HG03565 (cell line): Measurements from ENCODE around the gene ZWILCH.
"Not testable (repeated sequence)": the region's sequence is repeated elsewhere in the genome, so short reads cannot be mapped to it uniquely, and the experiment has no call there.

Experiments used
- ATAC-seq: cut with Tn5 transposase; IDR thresholded peaks from one replicate; pipeline ENCODE4 v1.9.1; 2021; ENCODE audit warnings: mild to moderate bottlenecking, moderate library complexity; ENCODE audit not compliant: unreplicated experiment

Gene ZWILCH

DNA sequence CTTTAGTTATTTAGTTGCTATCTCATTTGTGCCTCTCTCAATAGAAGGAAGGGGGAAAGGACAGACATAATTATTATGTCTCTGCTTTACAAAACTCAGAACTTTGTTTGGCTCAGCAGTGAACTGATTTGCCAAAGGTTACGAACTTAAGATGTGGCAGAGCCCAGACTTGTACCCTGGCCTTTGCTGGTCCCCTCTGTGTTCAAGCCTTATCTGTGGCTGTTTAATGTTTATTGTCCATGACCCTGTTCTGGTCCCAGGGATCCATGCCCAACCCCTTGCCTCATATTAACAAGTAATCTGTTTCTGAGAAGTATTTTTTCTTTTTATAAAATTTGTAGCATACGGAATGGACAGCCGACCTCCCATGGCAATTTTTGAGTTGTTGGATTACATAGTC is 18.2 kb upstream of the ZWILCH start:
- ATAC-seq = no peak

DNA sequence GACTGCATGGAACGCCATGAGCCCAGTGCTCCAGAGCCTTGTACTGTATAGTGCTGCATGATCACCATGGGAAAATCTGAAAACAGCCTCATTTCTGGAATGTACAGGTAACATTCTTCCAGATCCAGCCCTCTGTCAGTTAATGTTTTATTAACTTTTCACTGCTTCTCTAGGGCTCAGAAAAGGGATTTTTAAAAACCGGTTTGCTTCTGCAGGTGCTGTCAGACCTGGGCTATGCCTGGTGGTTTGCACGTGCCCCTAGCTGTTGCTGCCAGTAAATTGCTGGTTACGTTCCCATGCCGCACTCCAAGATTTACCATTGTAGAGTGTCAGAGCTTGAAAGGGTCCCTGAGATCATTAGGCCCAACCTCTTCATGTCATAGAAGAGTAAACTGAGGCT is 16.6 kb upstream of the ZWILCH start:
- ATAC-seq = no peak

DNA sequence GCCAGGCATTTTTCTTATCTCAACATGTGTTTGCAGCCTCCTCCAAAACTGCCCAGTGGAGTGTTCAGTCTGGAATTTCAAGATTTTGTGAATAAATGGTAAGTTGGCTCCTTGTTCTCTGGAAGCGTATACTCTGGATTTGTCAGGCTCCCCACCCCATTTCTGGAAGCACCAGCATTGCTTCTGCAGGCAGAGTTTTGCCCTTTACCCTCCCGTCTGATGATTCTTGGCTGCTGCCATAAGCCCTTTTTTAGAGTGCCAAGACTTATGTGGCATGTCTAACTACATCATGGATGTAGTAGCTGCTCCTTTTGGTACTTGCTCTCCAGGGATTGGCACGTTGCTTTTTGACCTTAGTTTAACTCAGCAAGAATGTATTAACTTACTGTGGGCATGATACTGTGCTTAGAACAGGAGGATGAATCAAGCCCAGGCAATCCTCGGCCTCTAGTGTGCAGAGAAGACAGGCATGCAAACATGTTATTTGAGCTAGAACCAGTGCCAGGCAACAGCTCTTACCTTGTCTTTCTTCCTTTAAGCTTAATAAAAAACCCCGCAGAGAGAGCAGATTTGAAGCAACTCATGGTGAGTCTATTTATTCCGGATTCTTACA is 15.8 kb upstream of the ZWILCH start:
- ATAC-seq = no peak

DNA sequence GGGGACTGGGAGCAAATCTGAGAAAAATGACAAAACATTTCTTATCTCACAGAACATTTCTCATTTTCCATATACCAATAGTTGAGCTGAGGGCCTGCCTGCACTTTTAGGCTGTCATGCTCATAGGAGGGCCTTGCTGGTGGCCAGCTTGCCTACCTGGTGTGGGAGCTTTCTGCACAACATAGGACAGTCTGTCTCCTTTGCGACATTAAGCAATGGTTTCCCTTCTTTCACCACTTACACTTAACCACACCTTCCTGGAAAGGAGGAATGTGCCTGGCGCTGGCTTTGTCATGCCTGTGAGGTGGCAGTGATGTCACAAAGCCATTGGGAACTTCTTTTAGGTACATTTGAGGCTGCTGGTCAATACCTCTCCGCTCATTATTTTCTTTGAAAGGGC is 13.3 kb upstream of the ZWILCH start:
- no peak for ATAC-seq

DNA sequence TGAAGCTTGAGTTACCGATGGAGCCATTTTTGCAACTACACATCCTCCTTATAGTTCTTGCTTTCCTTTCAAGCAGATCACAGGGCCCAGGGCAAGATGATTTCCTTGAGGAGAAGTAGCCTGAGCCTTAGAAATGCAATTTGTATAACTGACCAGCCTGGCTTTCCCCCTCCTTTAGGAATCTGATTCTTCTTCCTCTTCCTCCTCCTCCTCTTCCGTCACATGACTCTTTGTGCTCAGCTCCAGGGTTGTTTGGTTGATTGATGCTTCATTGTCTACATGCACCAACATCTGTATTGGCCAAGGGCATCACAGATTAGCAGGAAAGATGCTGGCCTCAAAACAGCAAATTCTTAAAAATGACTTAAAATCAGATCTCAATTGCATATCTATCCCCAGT is 10.9 kb upstream of the ZWILCH start:
- no peak for ATAC-seq

DNA sequence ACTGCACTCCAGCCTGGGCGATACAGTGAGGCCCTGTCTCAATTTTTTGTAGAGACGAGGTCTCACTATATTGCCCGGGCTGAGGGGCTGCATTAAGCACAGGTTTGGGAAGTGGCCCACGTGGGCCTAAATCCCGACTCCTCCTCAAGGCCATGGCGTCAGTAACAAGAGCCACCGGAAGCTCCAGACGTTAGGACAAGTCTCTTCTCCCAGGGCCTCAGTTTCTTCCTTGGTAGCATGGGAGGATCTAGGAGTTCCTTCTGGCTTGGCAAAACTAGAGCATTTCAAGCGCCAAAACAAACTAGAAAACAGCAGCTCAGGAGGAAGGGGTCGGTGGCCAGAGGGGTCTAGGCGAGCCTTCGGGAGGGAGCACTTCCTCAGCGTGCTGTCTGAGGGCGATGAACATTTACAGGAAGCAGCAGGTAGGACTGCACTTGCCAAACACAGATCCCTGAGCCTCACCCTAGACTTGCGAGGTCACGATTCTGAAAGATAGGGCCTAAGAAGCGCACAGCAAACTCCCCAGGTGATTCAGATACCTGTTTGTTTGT is 8.1 kb upstream of the ZWILCH start:
- ATAC-seq = no peak

DNA sequence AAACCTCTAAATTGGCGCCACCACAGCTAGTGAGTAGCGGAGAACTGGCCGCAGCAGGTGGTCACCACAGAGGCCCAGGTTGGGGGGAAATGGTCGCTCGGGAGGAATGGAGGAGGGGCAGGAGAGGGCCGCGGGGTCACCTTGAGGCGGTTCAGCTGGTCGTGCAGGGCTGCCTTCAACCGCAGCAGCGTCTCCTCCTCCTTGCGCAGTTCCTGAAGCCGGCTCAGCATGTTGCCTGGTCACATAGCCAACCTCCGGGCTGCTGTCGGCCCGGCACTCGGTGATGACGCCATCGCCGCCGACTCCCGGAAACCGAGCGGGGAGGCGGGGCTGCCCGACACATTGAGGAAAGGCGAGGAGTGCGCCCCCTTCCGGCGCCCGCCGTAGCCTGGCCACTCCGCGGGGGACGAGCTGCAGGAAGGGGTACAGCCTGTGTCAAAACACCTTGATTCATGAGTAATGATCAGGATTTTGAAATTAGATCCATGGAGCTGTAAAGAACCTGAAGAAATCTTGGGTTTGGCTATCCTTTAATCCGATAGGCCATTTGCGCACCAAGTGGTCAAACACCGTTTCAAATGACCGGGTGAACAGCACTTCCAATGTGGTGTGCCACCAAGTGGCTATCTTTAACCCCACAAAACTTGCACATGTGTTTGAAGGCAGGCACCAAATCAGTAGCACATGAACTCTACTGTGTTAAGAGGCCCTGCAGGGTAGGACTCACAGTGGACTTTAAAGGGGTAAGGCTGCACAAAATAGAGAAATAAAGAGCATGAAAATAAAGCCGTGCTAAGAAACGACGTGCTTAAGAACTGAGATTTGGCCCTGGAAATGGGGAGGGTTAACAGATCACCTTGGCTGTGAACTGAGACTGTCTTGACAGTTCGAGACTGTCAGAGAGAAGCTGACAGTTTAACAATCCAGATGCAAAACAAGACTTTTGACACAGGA is 7.3 kb upstream of the ZWILCH start, which contains the start of gene SNAPC5:
TSS of gene SNAPC5 (minus strand) at position 261 of the 954 bp plus-strand sequence. CDS start at position 230, 31 bp downstream.
- peak; percentile 81 for ATAC-seq

DNA sequence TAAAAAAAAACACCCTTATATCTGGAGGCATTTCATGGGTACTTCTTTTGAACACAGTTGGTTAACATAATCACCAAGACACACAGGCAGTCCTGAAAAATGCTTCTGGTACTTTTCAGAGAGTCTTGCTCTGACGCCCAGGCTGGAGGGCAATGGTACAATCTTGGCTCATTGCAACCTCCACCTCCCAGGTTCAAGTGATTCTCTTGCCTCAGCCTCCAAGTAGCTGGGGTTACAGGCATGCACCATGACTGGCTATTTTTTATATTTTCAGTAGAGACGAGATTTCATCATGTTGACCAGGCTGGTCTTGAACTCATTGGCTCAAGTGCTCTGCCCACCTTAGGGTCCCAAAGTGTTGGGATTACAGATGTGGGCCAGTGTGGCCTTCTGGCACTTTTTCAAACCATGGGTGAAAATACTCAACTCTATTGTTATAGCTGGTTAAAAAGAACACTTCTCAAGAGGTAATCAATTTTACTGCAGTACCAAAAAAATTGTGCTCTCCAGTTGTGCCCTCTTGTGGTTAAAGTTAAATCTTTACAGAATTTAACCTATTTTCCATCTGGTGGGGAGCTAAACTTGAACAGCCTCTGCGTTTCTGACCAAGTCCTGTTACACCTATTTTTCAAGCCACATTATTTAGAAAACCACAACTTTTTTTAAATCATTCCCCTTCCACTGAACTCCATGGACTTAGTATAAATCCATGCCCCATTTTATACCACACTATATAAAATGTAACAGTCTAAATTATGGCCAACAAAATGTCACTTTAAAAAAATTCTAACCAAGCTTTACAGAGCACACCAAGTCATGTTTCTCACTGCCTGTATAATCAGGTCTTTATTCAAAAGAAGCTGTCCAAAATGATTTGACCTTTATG is 6.4 kb upstream of the ZWILCH start:
- no peak for ATAC-seq

DNA sequence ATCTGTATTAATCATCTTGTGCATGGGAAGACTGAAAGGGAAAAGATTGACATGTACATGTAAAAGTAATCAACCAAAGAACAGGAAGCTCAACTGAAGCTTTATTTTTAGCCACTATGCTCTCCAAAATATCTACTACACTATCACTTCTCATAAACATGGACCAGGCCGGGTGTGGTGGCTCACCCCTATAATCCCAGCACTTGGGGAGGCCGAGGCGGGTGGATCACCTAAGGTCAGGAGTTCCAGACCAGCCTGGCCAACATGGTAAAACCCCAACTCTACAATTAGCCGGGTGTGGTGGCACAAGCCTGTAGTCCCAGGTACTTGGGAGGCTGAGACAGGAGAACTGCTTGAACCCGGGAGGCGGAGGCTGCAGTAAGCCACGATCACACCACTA is 4.8 kb upstream of the ZWILCH start:
- ATAC-seq = not testable (repeated sequence)

DNA sequence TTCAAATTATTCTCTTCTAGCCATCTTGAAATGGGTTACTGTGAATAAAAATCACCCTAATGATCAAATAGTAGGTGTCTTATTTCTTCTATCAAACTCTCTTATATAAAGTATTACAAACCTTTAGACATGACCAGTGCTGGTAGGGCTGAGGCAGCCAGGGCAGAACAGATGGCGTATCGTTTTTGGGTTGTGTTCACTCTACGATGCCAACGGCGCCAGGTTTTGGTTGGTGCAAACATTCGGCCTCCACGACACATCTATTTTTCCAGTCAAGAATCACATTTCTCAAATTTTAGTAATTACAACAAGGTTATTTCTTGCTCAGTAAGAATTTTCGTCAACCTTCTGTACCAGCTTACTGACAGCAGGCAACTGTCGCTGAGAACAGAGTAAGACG is 2.6 kb upstream of the ZWILCH start:
- no peak for ATAC-seq

DNA sequence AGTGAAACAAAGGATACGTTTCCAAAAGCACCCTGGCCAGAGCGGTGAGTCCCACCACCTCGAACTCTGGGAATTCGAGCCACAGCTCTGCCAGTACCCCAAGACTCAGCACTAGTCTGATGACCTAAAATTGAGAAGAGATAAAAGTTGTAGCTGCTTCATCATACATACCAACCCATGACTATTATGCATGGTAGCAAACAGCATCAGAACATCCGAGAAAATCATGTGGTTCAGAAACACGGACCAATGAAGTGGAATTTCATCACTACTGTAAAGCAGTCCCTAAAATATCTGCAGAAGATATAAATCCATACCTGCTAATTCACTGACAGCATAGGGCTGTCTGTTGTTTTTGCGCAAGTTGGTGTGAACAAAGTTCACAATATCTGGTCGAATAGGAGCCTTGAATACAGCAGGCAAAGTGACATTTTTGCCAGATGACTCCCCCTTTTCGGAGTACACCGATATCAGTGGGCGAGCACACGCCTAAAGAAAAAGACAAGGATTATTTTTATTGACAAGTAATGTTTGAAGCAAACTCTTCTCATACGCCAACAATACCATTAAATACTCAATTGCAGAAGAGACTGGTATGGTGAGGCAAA is 2.0 kb upstream of the ZWILCH start:
- ATAC-seq = not testable (repeated sequence)

DNA sequence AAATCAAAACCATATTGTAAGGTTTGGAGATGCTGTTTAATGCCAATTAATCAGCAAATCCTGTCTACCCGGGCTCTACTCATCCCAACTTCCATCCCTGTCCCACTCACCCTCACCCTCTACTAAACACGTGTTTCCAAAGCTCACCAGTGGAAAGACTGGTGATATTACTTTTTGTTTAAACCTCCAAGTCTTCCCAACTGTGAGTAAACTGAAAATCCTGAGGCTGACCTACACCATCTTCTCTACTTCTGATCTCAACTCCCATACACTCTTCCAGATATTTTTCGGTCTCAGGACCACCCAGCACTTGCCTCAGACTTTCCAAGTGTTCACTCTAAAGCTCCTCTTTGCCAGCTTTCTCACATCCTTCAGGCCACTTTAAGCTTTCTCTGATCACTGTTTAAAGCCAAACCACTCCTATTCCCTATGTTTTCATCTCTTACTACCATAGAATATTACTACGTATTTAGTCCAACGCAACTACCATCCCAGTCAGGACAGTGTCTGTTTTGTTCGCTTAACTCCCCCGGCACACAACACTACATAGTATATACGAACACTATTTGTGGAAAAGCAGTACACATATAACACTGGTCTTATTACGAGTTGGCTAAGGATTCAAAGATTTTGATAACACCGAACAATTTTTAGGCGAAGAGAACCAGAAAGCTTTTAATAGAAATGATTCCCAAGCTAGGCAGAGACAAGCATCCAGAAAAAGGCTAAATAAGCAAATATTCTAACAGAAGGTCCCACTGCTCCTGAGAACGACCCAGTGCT is 1.2 kb upstream of the ZWILCH start:
- no peak for ATAC-seq

DNA sequence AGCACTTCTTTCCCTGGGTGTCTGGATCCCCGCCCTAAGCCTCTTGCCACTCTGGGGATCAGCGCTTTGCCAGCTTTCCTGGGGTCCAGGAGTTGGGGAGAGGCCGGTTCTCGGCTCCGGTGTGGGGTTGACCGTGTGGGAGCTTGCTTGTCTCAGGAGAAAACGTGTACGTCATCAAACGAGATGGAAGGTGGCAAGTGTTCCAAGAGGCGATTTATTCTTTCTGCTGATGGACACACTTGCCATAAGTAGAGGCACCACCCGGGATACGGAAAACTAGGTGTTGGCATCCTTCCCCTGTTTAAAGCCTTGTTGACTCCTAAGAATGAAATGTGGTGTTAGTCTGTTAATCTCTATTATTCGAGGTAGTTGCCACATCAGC is 295 bp downstream of the ZWILCH start:
- ATAC-seq = no peak

DNA sequence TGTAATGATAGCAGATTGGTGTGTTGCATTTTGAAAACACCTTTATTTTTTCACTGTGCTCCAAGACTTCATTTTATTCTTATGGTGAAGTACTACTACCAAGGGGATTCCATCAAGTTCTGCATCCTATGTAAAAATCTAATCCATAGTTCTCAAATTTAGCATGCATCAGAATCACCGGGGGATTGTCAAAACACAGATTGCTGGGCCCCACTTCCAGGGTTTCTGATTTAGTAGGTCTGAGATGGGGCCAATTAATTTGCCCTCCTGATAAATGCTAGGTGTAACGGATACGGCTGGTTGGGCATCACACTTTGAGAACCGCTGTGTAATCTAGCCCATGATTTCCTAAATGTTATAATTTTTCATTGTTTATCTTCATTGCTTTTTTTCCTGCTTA is 692 bp downstream of the ZWILCH start:
- no peak for ATAC-seq

DNA sequence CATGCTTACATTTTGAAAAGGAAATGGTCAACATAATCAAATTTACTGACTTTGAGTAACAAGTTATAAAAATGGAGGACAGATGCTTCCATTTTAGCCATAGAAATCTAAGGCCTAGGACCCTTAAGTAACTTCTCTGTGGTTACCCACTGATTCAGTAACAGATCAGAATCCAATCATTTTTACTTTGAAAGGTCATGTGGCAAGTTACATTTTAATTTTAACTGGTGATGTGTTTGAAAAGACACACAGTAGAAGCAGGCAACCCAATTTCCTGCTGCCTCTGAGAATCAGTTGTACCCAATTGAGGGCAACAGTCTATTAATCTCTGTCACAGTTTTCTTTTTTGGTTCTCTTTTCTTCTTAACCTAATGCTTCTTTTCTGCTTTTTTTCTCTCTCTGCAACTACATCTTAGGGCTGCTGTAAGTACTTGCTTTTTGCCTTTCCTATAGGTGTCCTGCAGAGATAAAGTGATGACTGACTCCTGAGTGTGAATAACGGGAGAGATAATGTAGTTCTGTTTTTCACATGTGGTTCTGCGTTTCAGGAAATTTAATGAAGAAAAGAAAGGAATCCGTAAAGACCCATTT is 3.3 kb downstream of the ZWILCH start:
- no peak for ATAC-seq

DNA sequence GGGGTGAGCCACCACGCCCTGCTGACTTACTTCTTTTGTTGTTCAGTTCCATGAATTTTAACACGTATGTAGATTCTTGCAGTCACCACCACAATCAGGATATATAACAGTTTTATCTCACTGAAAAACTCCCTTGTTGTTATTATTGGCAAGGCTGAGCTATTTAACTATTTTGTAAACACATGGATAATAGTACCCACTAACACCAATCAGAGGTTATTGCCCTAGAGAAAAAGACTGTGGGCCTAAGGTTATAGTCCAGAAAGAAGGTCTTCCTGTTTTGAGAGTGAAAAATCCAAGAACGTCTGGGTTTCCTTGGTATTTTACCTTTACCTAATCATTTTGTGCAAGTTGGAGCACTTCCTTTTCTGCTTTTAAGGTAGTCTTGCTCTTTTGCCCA is 9.5 kb downstream of the ZWILCH start:
- no peak for ATAC-seq

DNA sequence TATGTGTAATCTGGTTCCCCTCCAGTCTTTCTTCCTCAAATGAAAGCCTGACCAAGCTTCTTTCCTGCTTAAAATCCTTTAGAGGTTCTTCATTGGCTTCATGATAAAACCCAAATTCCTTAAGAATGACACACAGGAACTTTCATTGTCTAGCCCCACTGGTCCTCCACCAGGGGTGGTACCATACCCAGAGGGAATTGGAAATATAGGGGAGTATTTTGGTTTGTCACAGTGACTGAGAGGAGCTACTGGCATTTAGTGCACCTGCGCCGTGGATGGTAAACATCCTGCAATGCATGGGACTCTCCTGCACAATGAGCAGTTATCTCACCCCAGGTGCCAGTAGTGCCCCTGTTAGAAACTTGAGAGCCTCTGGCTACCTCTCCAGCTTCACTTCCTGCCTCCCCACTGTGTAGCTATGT is 10.8 kb downstream of the ZWILCH start:
- ATAC-seq = no peak

DNA sequence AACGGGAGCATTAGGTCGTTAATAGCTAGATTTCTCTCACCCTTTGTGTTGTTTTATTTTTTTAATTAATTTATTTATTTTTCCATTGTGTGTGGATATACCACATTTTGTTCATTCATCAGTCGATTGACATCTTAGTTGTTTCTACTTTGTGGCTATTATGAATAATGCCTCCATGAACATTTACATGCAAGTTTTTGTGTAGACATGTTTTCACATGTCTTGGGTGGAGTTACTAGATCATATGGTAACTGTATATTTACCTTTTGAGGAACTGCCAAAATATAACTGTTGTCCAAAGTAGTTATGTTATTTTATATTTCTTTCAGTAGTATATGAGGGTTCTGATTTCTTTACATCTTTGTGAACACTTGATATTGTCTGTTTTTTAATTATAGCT is 18.8 kb downstream of the ZWILCH start:
- ATAC-seq = no peak

DNA sequence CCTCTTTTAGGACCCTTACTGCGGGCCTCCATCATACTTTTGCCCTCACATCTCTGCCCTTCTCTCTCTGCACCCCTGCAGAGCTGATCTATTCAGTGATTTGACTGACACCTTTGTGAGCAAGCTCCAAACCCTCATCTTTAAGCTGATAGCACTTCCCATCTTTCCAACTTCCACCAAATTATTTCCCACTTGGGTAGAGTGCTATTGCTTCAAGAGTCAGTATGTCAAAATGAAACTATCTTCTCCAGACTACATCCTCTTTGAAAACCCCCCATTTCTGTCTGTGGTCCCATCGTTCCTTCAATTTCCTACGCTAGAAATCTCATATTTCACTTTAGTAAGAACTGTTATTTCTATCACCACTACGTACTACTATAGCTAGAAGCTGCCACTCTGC is 19.7 kb downstream of the ZWILCH start:
- no peak for ATAC-seq
